A673 (cell line): ENCODE data around the gene HACD1.

Experiments used
- EZH2 ChIP-seq: fragments of 200-600 bp; sonication (generic); IDR thresholded peaks from 2 replicates; pipeline ENCODE4 v1.6.1; 2017; ENCODE audit warnings: borderline replicate concordance, low read depth, mild to moderate bottlenecking, mixed read lengths, antibody characterized with exemption, low read length; ENCODE audit not compliant: poor library complexity, severe bottlenecking
- TF ChIP-seq, protein P1 (sequence below): fragments of 300-800, 200-600 bp; sonication (generic); conservative IDR thresholded peaks from 2 replicates; pipeline ENCODE4 v1.5.1; 2017; ENCODE audit warnings: low read depth, mild to moderate bottlenecking, antibody characterized with exemption, low read length, moderate library complexity, mixed read lengths

DNA sequence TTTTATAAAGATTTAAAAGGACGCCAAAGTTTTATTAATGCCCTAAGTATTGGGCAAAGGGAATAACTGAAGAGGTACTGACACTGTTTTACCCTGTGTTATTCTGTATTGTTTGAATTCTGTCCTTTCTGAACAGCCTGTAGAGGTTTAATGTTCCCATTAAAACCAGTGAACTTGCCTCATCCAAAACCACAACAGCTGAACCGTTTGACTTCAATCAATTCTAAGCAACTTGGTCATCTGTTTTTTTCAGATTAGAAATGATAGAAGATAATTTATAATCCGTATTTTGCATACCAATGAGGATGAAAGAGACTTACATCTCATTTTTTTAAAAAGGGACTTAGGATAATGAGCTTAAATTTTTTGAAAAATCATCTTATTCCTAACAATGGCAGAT lies 40.4 kb downstream of the HACD1 start:
- TF ChIP-seq, protein P1, sequence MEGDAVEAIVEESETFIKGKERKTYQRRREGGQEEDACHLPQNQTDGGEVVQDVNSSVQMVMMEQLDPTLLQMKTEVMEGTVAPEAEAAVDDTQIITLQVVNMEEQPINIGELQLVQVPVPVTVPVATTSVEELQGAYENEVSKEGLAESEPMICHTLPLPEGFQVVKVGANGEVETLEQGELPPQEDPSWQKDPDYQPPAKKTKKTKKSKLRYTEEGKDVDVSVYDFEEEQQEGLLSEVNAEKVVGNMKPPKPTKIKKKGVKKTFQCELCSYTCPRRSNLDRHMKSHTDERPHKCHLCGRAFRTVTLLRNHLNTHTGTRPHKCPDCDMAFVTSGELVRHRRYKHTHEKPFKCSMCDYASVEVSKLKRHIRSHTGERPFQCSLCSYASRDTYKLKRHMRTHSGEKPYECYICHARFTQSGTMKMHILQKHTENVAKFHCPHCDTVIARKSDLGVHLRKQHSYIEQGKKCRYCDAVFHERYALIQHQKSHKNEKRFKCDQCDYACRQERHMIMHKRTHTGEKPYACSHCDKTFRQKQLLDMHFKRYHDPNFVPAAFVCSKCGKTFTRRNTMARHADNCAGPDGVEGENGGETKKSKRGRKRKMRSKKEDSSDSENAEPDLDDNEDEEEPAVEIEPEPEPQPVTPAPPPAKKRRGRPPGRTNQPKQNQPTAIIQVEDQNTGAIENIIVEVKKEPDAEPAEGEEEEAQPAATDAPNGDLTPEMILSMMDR: no peak
- TF ChIP-seq EZH2: no peak
